ENCODE data around the gene COX18. TPM values are rescaled to one million over a fixed set of nuclear protein-coding genes. Genes with fewer than 3 reads are reported as not detected.

The COX18 gene
- total RNA-seq, 2 experiments from 2014 or later = 14.0 to 17.4 TPM

DNA sequence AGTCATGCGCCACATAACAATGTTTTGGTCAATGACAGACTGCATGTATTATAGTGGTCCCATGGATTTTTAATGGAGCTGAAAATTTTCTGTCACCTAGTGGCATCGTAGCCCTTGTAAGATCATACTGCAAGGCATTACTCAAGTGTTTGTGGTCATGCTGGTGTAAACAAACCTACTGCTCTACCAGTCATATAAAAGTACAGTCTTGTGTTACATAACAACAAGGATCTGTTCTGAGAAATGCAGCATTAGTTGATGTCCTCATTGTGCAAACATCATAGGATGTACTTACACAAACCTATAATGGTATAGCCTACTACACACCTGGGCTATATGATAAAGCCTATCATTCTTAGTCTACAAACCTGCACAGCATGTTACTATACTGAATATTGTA lies 34.6 kb downstream of the COX18 start:
- Mint-ChIP-seq H3K9me3 (peaks cover 11% of the 10 kb centered on the region), H3K4me1 (peaks cover 13% of the 10 kb centered on the region), H3K27ac (no peak overlapping the region), H3K4me3 (no peak overlapping the region), H3K36me3 (peaks cover 8% of the 10 kb centered on the region), H3K27me3 (peaks cover 2% of the 10 kb centered on the region)
- no peak for ATAC-seq (ENCODE audit: low read depth)
- POLR2A ChIA-PET = no interaction called here
- DNase-seq = no peak

DNA sequence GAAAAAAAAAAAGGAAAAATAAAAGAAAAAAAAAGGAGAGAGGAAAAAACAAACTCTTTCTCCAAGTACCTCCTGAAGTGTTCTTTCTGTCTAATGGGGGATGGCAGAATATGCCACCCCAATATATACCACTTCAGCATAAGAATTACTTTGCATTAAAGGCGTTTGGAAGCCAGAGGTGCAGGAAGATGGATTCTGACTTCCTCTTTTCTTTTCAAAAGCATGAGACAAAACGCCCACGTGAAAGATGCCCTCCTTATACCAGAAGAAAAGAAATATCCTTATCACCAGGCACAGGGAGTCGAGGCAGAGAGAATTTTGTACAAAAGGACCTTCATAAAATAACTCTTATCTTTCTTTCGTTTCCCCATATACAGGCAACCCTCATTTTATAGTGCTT lies 40.9 kb downstream of the COX18 start:
- Mint-ChIP-seq H3K27me3 (peaks cover 3% of the 10 kb centered on the region), H3K36me3 (no peaks in the 10 kb centered on the region), H3K9me3 (no peaks in the 10 kb centered on the region), H3K4me3 (no peak overlapping the region), H3K4me1 (peaks cover 3% of the 10 kb centered on the region), H3K27ac (no peak overlapping the region)
- POLR2A ChIA-PET = no interaction called here
- ATAC-seq (ENCODE audit: low read depth) = no peak
- DNase-seq = no peak

DNA sequence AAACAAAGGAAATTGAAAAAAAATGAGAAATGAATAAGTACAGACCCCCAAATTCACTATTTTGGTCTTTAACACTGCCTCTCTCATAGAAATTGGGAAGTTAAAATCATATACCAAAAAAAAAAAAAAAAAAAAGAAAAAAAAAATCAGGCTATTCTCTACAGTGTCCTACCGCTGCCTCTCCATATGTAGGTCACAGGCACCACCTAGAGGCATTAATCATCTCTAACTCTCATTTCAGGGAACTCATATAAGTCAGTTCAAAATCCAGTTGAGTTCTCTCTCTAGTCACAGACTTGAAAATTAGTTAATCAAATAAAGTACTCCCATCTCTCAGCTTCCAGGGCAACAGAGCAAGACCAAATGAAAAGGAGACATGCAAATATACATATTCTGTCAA lies 47.9 kb downstream of the COX18 start:
- DNase-seq (no peak), ATAC-seq (ENCODE audit: low read depth) (no peak)
- POLR2A ChIA-PET = no interaction called here
- Mint-ChIP-seq H3K4me3 (no peak overlapping the region), H3K9me3 (no peaks in the 10 kb centered on the region), H3K27me3 (peaks cover 9% of the 10 kb centered on the region), H3K36me3 (no peaks in the 10 kb centered on the region), H3K27ac (no peak overlapping the region), H3K4me1 (peaks cover 3% of the 10 kb centered on the region)

- ATAC-seq (ENCODE audit: low read depth) = no peak
Measured at GRCh38 chr4:73019462-73020047, 50.0 kb downstream of the COX18 start.

GRCh38 chr4:73018595-73018994 lies 50.9 kb downstream of the COX18 start:
- H3K36me3 Mint-ChIP-seq = no peaks in the 10 kb centered on the region
- H3K27ac Mint-ChIP-seq = no peak overlapping the region
- POLR2A ChIA-PET = no interaction called here
- no peak for ATAC-seq (ENCODE audit: low read depth)
- H3K9me3 Mint-ChIP-seq = no peaks in the 10 kb centered on the region
- H3K27me3 Mint-ChIP-seq = peaks cover 5% of the 10 kb centered on the region
- peaks cover 2% of the 10 kb centered on the region for H3K4me1 Mint-ChIP-seq
- DNase-seq = no peak
- no peak overlapping the region for H3K4me3 Mint-ChIP-seq

More at GRCh38 chr4:73019462-73020047, 50.0 kb downstream of the COX18 start:
- no peak overlapping the region for H3K4me3 Mint-ChIP-seq
- no peak overlapping the region for H3K27ac Mint-ChIP-seq
- peaks cover 3% of the 10 kb centered on the region for H3K4me1 Mint-ChIP-seq
- POLR2A ChIA-PET = no interaction called here
- peaks cover 7% of the 10 kb centered on the region for H3K27me3 Mint-ChIP-seq
- H3K9me3 Mint-ChIP-seq = no peaks in the 10 kb centered on the region
- no peak for DNase-seq
- H3K36me3 Mint-ChIP-seq = no peaks in the 10 kb centered on the region

- no peak for ATAC-seq (ENCODE audit: low read depth)
- Mint-ChIP-seq H3K9me3 (peaks cover 8% of the 10 kb centered on the region), H3K4me1 (peaks cover 2% of the 10 kb centered on the region), H3K27me3 (peaks cover 4% of the 10 kb centered on the region), H3K27ac (no peak overlapping the region), H3K36me3 (peaks cover 2% of the 10 kb centered on the region), H3K4me3 (no peak overlapping the region)
- POLR2A ChIA-PET = no interaction called here
- DNase-seq = no peak
Measured at GRCh38 chr4:73013310-73013709, 56.2 kb downstream of the COX18 start.

DNA sequence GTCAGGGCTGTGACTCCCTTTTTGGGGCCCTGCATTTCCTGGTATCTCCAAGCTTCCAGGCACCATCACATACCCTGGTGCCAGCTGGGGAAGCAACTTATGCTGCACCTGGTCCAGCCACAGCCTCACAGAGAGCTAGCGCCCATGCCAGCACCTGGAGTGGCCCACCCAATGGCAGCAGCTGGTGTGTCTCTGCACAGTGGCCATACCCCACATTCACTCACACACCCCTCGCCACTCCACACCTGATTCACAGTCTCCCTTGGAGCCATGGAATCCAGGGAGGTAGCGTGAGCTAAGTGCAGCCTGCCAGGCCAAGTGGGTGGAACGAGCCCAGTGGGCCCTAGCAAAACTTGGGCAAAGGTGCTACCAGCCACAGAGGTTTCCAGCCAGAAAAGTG lies 56.8 kb downstream of the COX18 start:
- Mint-ChIP-seq H3K4me3 (no peak overlapping the region), H3K27ac (no peak overlapping the region), H3K4me1 (peaks cover 2% of the 10 kb centered on the region), H3K27me3 (peaks cover 4% of the 10 kb centered on the region), H3K9me3 (peaks cover 8% of the 10 kb centered on the region), H3K36me3 (peaks cover 2% of the 10 kb centered on the region)
- DNase-seq = no peak
- POLR2A ChIA-PET = no interaction called here
- ATAC-seq (ENCODE audit: low read depth) = no peak

- Mint-ChIP-seq H3K4me3 (no peak overlapping the region), H3K9me3 (peaks cover 8% of the 10 kb centered on the region), H3K4me1 (peaks cover 2% of the 10 kb centered on the region), H3K36me3 (peaks cover 2% of the 10 kb centered on the region), H3K27me3 (peaks cover 4% of the 10 kb centered on the region), H3K27ac (no peak overlapping the region)
- POLR2A ChIA-PET = no interaction called here
- ATAC-seq (ENCODE audit: low read depth) = no peak
- DNase-seq = no peak
Measured at GRCh38 chr4:73011629-73011985, 57.9 kb downstream of the COX18 start.

GRCh38 chr4:73010789-73011628 lies 58.5 kb downstream of the COX18 start:
- Mint-ChIP-seq H3K27me3 (peaks cover 4% of the 10 kb centered on the region), H3K9me3 (peaks cover 8% of the 10 kb centered on the region), H3K4me3 (no peak overlapping the region), H3K36me3 (peaks cover 2% of the 10 kb centered on the region), H3K27ac (no peak overlapping the region), H3K4me1 (peaks cover 2% of the 10 kb centered on the region)
- ATAC-seq (ENCODE audit: low read depth) (no peak), DNase-seq (no peak)
- POLR2A ChIA-PET = no interaction called here

GRCh38 chr4:73007526-73008100 lies 61.9 kb downstream of the COX18 start:
- Mint-ChIP-seq H3K4me1 (no peaks in the 10 kb centered on the region), H3K4me3 (no peak overlapping the region), H3K27ac (no peak overlapping the region), H3K36me3 (peaks cover 2% of the 10 kb centered on the region), H3K27me3 (peaks cover 13% of the 10 kb centered on the region), H3K9me3 (peaks cover 5% of the 10 kb centered on the region)
- POLR2A ChIA-PET = no interaction called here
- ATAC-seq (ENCODE audit: low read depth) (no peak), DNase-seq (no peak)

- H3K4me3 Mint-ChIP-seq = no peak overlapping the region
- H3K4me1 Mint-ChIP-seq = no peaks in the 10 kb centered on the region
- DNase-seq (no peak), ATAC-seq (ENCODE audit: low read depth) (no peak)
- peaks cover 13% of the 10 kb centered on the region for H3K27me3 Mint-ChIP-seq
- POLR2A ChIA-PET = no interaction called here
- peaks cover 2% of the 10 kb centered on the region for H3K36me3 Mint-ChIP-seq
- H3K27ac Mint-ChIP-seq = no peak overlapping the region
- H3K9me3 Mint-ChIP-seq = peaks cover 3% of the 10 kb centered on the region
Measured at GRCh38 chr4:73006286-73006990, 63.1 kb downstream of the COX18 start.

- Mint-ChIP-seq H3K4me3 (no peak overlapping the region), H3K27ac (no peak overlapping the region), H3K9me3 (peaks cover 3% of the 10 kb centered on the region), H3K4me1 (no peaks in the 10 kb centered on the region), H3K36me3 (peaks cover 2% of the 10 kb centered on the region), H3K27me3 (peaks cover 13% of the 10 kb centered on the region)
- POLR2A ChIA-PET = no interaction called here
- no peak for DNase-seq
- ATAC-seq (ENCODE audit: low read depth) = no peak
Measured at GRCh38 chr4:73005514-73005913, 64.0 kb downstream of the COX18 start.

Measured in activated naive CD8-positive, alpha-beta T cell treated with anti-CD3 and anti-CD28 coated beads, Interleukin-2, amount 10 ng/mL, durations not matched to agents 7 days and 5 days (primary cell).